OCI-LY1 (cell line): ENCODE results near the gene NSFL1C.
"Not testable (repeated sequence)": the region's sequence is repeated elsewhere in the genome, so short reads cannot be mapped to it uniquely, and the experiment has no call there.

Experiments
- H2AFZ ChIP-seq: fragments of 200-600 bp; sonication (generic), shearing (Covaris generic); 2 replicates; pipeline ENCODE4 v1.6.0; 2014; ENCODE audit warnings: antibody characterized with exemption, mild to moderate bottlenecking, low read length
- H3F3A ChIP-seq: fragments of 200-600 bp; sonication (generic), shearing (Covaris generic); 2 replicates; pipeline ENCODE4 v1.6.0; 2014; ENCODE audit warnings: mild to moderate bottlenecking, antibody characterized with exemption, low read length, moderate library complexity; ENCODE audit not compliant: insufficient read depth
- H3K27ac ChIP-seq: fragments of 200-600 bp; sonication (generic); 2 replicates; pipeline ENCODE4 v1.5.1; 2014; ENCODE audit warnings: low read length, mixed run types, mild to moderate bottlenecking, low read depth; ENCODE audit not compliant: poor library complexity, severe bottlenecking
- H3K27me3 ChIP-seq: fragments of 200-600 bp; sonication (generic); 2 replicates; pipeline ENCODE4 v1.6.0; 2014; ENCODE audit warnings: antibody characterized with exemption, mild to moderate bottlenecking, low read length, moderate library complexity; ENCODE audit not compliant: insufficient read depth
- H3K36me3 ChIP-seq: fragments of 200-600 bp; sonication (generic); 2 replicates; pipeline ENCODE4 v1.6.1; 2014; ENCODE audit warnings: mild to moderate bottlenecking, antibody characterized with exemption, low read length, moderate library complexity, mixed read lengths; ENCODE audit not compliant: insufficient read depth
- H3K4me1 ChIP-seq: fragments of 200-600 bp; sonication (generic); 2 replicates; pipeline ENCODE4 v1.5.1; 2014; ENCODE audit warnings: mild to moderate bottlenecking, low read length, moderate library complexity; ENCODE audit not compliant: insufficient read depth, severe bottlenecking
- H3K4me2 ChIP-seq: fragments of 200-600 bp; sonication (generic), shearing (Covaris generic); 2 replicates; pipeline ENCODE4 v1.6.1; 2014; ENCODE audit warnings: low read length
- H3K4me3 ChIP-seq: fragments of 200-600 bp; sonication (generic); 2 replicates; pipeline ENCODE4 v1.5.1; 2014; ENCODE audit warnings: low read length, low read depth, mild to moderate bottlenecking, mixed read lengths; ENCODE audit not compliant: poor library complexity, severe bottlenecking
- H3K79me2 ChIP-seq: fragments of 200-600 bp; shearing (Covaris generic); 2 replicates; pipeline ENCODE4 v1.6.1; 2016; ENCODE audit warnings: mixed run types, low read length, mixed read lengths; ENCODE audit not compliant: insufficient read depth
- H3K9ac ChIP-seq: fragments of 200-600 bp; sonication (generic), shearing (Covaris generic); 2 replicates; pipeline ENCODE4 v1.6.1; 2014; ENCODE audit warnings: mild to moderate bottlenecking, low read length, mixed read lengths
- H3K9me2 ChIP-seq: fragments of 200-600 bp; sonication (generic), shearing (Covaris generic); 2 replicates; pipeline ENCODE4 v1.6.1; 2014; ENCODE audit warnings: low read depth, mild to moderate bottlenecking, low read length, mixed read lengths
- H3K9me3 ChIP-seq: fragments of 200-600 bp; shearing (Covaris generic); 2 replicates; pipeline ENCODE4 v1.6.1; 2014; ENCODE audit warnings: low read length, mixed read lengths
- H4K20me1 ChIP-seq: fragments of 200-600 bp; sonication (generic), shearing (Covaris generic); 2 replicates; pipeline ENCODE4 v1.6.0; 2016; ENCODE audit warnings: mild to moderate bottlenecking, low read length; ENCODE audit not compliant: insufficient read depth
- CTCF ChIP-seq: fragments of 200-600 bp; sonication (generic), shearing (Covaris generic); IDR thresholded peaks from 2 replicates; pipeline ENCODE4 v1.5.1; 2017; ENCODE audit warnings: mild to moderate bottlenecking, antibody characterized with exemption, low read length, moderate library complexity, mixed read lengths
- EZH2 ChIP-seq: fragments of 200-600 bp; sonication (generic), shearing (Covaris generic); IDR thresholded peaks from 2 replicates; pipeline ENCODE4 v1.8.0; 2017; ENCODE audit warnings: borderline replicate concordance, mixed run types, mild to moderate bottlenecking, antibody characterized with exemption, low read length, moderate library complexity, mixed read lengths

Gene NSFL1C

DNA sequence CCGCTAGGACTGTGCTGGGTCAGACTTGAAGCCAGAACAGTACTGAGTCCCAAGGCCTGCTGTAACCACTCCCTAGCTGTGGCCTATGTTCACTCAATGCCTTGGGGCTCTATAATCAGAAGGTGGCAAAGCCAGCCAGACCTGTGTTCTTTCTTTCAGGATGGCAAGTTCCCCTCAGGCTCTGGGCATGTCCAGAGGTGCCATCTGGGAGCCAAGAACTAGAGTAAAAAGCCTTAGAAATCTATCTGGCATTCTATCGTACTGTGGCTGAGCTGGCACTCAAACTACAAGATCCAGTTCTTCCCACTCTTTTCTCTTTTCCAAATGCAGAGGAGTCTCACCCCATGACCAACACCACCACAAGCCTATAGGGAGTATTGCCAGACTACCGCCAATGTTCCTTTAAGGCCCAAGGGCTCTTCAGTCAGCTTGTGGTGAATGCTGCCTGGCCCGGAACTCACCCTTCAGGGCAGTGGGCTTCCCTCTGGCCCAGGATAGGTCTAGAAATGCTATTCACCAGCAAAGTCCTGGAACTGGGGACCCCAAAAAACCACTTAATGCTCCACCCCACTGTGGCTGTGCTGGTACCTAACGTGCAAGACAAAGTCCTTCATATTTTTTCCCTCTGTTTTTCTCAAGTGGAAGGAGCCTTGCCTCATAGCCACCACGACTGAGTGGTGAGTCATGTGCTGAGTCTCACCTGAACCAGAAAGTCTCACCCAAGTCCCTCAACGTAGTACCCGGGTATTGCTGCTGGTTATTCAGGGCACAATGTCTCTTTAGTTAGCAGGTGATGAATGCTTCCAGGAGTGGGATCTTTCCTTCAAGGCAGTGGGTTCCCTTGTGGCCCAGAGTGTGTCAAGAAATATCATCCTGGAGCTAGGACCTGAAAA is 33.1 kb upstream of the NSFL1C start:
- H3K4me2 ChIP-seq, result no peak overlapping the region
- no peaks in the 10 kb centered on the region for H4K20me1 ChIP-seq
- H3K9me3 ChIP-seq, result no peaks in the 10 kb centered on the region
- no peaks in the 10 kb centered on the region for H3K4me1 ChIP-seq
- no peak overlapping the region for H3K4me3 ChIP-seq
- H3K79me2 ChIP-seq, result no peaks in the 10 kb centered on the region
- no peaks in the 10 kb centered on the region for H3K36me3 ChIP-seq
- no peak overlapping the region for H3K27ac ChIP-seq
- TF ChIP-seq CTCF (no peak), EZH2 (no peak)
- no peak overlapping the region for H3K9ac ChIP-seq
- H3K9me2 ChIP-seq, result no peaks in the 10 kb centered on the region
- no peaks in the 10 kb centered on the region for H3K27me3 ChIP-seq
- H3F3A ChIP-seq, result no peaks in the 10 kb centered on the region
- H2AFZ ChIP-seq, result no peak overlapping the region

GRCh38 chr20:1497371-1497770 is 30.7 kb upstream of the NSFL1C start:
- not testable (repeated sequence) for H3K9me3 ChIP-seq, H3K79me2 ChIP-seq, H3K9ac ChIP-seq, H3K27ac ChIP-seq, H3F3A ChIP-seq, H3K27me3 ChIP-seq, H3K9me2 ChIP-seq, H3K36me3 ChIP-seq, H3K4me3 ChIP-seq, H2AFZ ChIP-seq, H3K4me2 ChIP-seq, H4K20me1 ChIP-seq, H3K4me1 ChIP-seq

DNA sequence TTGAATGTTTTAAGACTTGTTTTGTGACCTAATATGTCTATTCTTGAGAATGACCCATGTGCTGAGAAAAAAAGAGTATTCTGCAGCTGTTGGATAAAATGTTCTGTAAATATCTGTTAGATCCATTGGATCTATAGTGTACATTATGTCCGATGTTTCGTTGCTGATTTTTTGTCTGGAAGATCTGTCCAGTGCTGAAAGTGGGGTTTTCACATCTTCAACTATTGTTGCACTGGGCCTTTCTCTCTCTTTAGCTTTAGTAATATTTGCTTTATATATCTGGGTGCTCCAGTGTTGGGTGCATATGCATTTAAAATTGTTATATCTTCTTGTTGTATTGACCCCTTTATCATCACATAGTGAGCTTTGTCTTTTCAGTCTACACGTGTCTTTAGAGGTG is 30.3 kb upstream of the NSFL1C start:
- Histone ChIP-seq H3K4me3 (no peak overlapping the region), H4K20me1 (no peaks in the 10 kb centered on the region), H3K9ac (no peak overlapping the region), H3K4me1 (no peaks in the 10 kb centered on the region), H3K36me3 (no peaks in the 10 kb centered on the region), H3K79me2 (no peaks in the 10 kb centered on the region), H3K27me3 (no peaks in the 10 kb centered on the region), H3K4me2 (no peak overlapping the region), H3K9me3 (no peaks in the 10 kb centered on the region), H3K27ac (no peak overlapping the region), H3K9me2 (no peaks in the 10 kb centered on the region), H3F3A (no peaks in the 10 kb centered on the region), H2AFZ (no peak overlapping the region)
- TF ChIP-seq EZH2, result no peak
- TF ChIP-seq CTCF, result no peak

DNA sequence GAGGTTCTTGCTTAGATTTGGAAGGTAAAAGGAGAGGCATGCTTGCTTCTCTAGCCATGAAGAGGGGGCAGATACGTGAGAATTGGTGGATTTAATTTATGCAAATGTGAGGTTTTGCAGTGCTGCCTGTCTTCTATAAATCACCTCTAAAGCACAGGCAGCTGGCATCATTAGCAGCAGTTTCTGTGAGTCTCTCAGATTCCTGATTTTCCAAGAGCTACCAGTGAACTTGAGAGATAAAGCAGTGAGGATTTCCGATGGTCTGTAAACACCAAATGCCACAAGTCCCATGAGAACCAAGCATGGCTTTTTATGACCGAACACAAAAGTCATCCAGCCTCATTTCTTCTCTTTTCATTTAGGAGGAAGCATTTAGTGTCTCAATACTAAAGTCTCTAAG is 27.8 kb upstream of the NSFL1C start:
- Histone ChIP-seq H3K27me3 (0 out of 2 replicates have a peak, but pooled peaks cover 5% of the 10 kb centered on the region), H2AFZ (no peak overlapping the region), H3K9me3 (no peaks in the 10 kb centered on the region), H3K9ac (no peak overlapping the region), H3K27ac (no peak overlapping the region), H3K79me2 (no peaks in the 10 kb centered on the region), H3K4me1 (no peaks in the 10 kb centered on the region), H3K36me3 (no peaks in the 10 kb centered on the region), H3K4me3 (no peak overlapping the region), H3F3A (no peaks in the 10 kb centered on the region), H4K20me1 (no peaks in the 10 kb centered on the region), H3K4me2 (no peak overlapping the region), H3K9me2 (no peaks in the 10 kb centered on the region)
- no peak for TF ChIP-seq CTCF
- TF ChIP-seq EZH2, result no peak
